SK-N-SH (cell line): ENCODE measurements around the gene ABCA7.

Experiments used
- CTCF ChIP-seq: fragments of 200-600 bp; sonication (generic); IDR thresholded peaks from 2 replicates; pipeline ENCODE4 v1.6.1; 2017; ENCODE audit warnings: antibody characterized with exemption, mild to moderate bottlenecking, moderate library complexity
- EP300 ChIP-seq, 2 experiments: IDR thresholded peaks; 2 replicates each; pipeline versions ENCODE4 v1.4.0 to v1.6.1; 2012; ENCODE audit warnings: borderline replicate concordance in 1 of 2, low read depth in 1 of 2, low read length in 1 of 2
- FOXM1 ChIP-seq: IDR thresholded peaks from 2 replicates; pipeline ENCODE4 v1.4.0; 2012; ENCODE audit warnings: low read depth, mild to moderate bottlenecking
- MXI1 ChIP-seq: IDR thresholded peaks from 2 replicates; pipeline ENCODE4 v1.6.1; 2012; ENCODE audit warnings: mild to moderate bottlenecking, low read depth, low read length, improper control_type of control experiment
- PBX3 ChIP-seq: IDR thresholded peaks from 2 replicates; pipeline ENCODE4; 2012
- POLR2AphosphoS5 ChIP-seq: IDR thresholded peaks from 2 replicates; pipeline ENCODE4 v1.6.1; 2012; ENCODE audit warnings: low read depth, low read length
- RAD21 ChIP-seq: IDR thresholded peaks from 2 replicates; pipeline ENCODE4 v1.6.1; 2012; ENCODE audit warnings: mild to moderate bottlenecking, low read length
- REST ChIP-seq: IDR thresholded peaks from 2 replicates; pipeline ENCODE4 v1.6.1; 2012; ENCODE audit warnings: mild to moderate bottlenecking, low read depth, low read length, moderate library complexity
- SIN3A ChIP-seq: IDR thresholded peaks from 2 replicates; pipeline ENCODE4 v1.6.1; 2012; ENCODE audit warnings: low read depth, mild to moderate bottlenecking, low read length, moderate library complexity, borderline replicate concordance

GRCh38 chr19:995051-995827 is 44.7 kb upstream of the ABCA7 start:
- no peak for TF ChIP-seq FOXM1
- TF ChIP-seq CTCF: no peak
- TF ChIP-seq RAD21: no peak
- TF ChIP-seq EP300 (IDR thresholded peaks at IDR 0.05; ENCODE audit: borderline replicate concordance in 1 of 2, low read depth in 1 of 2, low read length in 1 of 2): no peak
- TF ChIP-seq PBX3: no peak
- TF ChIP-seq MXI1: no peak
- no peak for TF ChIP-seq REST
- TF ChIP-seq POLR2AphosphoS5: no peak
- TF ChIP-seq SIN3A: no peak
